Measurements from ENCODE around the gene ZMYND10. TPM values are rescaled to one million over a fixed set of nuclear protein-coding genes. Genes with fewer than 3 reads are reported as not detected.

ZMYND10 gene
- total and polyA plus RNA-seq, 2 donors (not counting 3 experiments of a cell fraction or from before 2014, with no cell fraction given): 0.25 to 0.38 TPM

DNA sequence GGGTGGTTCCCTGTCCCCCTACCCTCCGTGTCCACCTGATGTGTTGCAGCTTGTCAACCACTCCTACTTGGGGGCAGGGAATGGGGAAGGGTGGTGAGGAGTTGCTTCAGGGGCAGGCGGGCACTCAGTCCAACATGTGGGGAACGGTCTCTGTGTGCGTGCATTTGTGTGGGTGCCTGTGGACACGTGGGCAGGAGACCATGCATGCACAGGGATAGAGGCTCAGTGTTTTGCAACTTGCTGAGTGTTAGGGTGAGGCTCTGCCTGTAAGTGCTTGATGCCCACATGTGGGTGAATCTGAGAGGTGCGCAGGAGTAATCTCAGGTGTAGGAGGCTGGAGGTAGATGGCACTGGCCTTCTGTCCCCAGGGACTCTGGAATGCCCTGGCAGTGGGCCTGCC lies 38.2 kb upstream of the ZMYND10 start:
- no peak overlapping the region for H3K9ac ChIP-seq (replicated peaks; ENCODE audit: extremely low read depth, insufficient read depth, low read length)
- H3K4me3 ChIP-seq (replicated peaks in 1 of 3; ENCODE audit: insufficient read depth in 1 of 3, low read depth in 1 of 3, low read length in 3 of 3): no peak overlapping the region
- dilution Hi-C loops (cut with MboI; ENCODE audit: extremely low pct_ligation_motif_present, low sequenced_read_pairs) (no loop called here), intact Hi-C loops (cut with micrococcal nuclease) (no loop called here)
- FAIRE-seq: no peak
- no peaks in the 10 kb centered on the region for H3K79me2 ChIP-seq (ENCODE audit: control insufficient read depth, insufficient read depth, low read length)
- H3K9me3 ChIP-seq (replicated peaks; ENCODE audit: control insufficient read depth, insufficient read depth, low read length): no peaks in the 10 kb centered on the region
- no TSS peak for BruUV-seq (replicated peaks)
- no peak overlapping the region for H3K27ac ChIP-seq (ENCODE audit: insufficient read depth, low read depth, low read length)
- CTCF ChIA-PET: no interaction called here
- TF ChIP-seq EZH2 (IDR thresholded peaks at IDR 0.05; ENCODE audit: borderline replicate concordance, low read depth, low read length, severe bottlenecking) (no peak), JUN (IDR thresholded peaks at IDR 0.05; ENCODE audit: borderline replicate concordance, insufficient read depth, insufficient read length, low read depth) (no peak), POLR2AphosphoS5 (IDR thresholded peaks at IDR 0.05; ENCODE audit: insufficient read depth, low read depth, low read length) (no peak), MYC (IDR thresholded peaks at IDR 0.05; ENCODE audit: low read depth, low read length) (no peak), GATA2 (IDR thresholded peaks at IDR 0.05; ENCODE audit: insufficient read depth, insufficient read length, low read depth, low read length) (no peak), FOS (IDR thresholded peaks at IDR 0.05; ENCODE audit: borderline replicate concordance, insufficient read depth, low read length) (no peak), POLR2A (IDR thresholded peaks at IDR 0.05; ENCODE audit: low read depth, low read length) (no peak)
- TF ChIP-seq, protein P1, sequence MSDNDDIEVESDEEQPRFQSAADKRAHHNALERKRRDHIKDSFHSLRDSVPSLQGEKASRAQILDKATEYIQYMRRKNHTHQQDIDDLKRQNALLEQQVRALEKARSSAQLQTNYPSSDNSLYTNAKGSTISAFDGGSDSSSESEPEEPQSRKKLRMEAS (IDR thresholded peaks at IDR 0.05; ENCODE audit: insufficient read depth, insufficient read length): no peak
- TF ChIP-seq, protein P2, sequence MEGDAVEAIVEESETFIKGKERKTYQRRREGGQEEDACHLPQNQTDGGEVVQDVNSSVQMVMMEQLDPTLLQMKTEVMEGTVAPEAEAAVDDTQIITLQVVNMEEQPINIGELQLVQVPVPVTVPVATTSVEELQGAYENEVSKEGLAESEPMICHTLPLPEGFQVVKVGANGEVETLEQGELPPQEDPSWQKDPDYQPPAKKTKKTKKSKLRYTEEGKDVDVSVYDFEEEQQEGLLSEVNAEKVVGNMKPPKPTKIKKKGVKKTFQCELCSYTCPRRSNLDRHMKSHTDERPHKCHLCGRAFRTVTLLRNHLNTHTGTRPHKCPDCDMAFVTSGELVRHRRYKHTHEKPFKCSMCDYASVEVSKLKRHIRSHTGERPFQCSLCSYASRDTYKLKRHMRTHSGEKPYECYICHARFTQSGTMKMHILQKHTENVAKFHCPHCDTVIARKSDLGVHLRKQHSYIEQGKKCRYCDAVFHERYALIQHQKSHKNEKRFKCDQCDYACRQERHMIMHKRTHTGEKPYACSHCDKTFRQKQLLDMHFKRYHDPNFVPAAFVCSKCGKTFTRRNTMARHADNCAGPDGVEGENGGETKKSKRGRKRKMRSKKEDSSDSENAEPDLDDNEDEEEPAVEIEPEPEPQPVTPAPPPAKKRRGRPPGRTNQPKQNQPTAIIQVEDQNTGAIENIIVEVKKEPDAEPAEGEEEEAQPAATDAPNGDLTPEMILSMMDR (IDR thresholded peaks at IDR 0.05; ENCODE audit: extremely low read depth in 1 of 2, insufficient read depth in 1 of 2, low read depth in 1 of 2, low read length in 2 of 2): no peak
- no peaks in the 10 kb centered on the region for H3K36me3 ChIP-seq (ENCODE audit: control insufficient read depth in 2 of 2, extremely low read depth in 1 of 2, insufficient read depth in 2 of 2, low read length in 2 of 2)
- no peak overlapping the region for H3K4me2 ChIP-seq (ENCODE audit: insufficient read depth, low read length)
- POLR2A ChIA-PET: no interaction called here
- no peak overlapping the region for H2AFZ ChIP-seq (ENCODE audit: low read depth, low read length)
- no peaks in the 10 kb centered on the region for H4K20me1 ChIP-seq (replicated peaks; ENCODE audit: control insufficient read depth, extremely low read depth, insufficient read depth, low read length)
- H3K4me1 ChIP-seq (ENCODE audit: control insufficient read depth, extremely low read depth, insufficient read depth, low read length): no peaks in the 10 kb centered on the region
- DNase-seq (ENCODE audit: low read depth, low spot score): no peak
- H3K27me3 ChIP-seq (ENCODE audit: control insufficient read depth in 2 of 2, insufficient read depth in 2 of 2, low read length in 2 of 2): no peaks in the 10 kb centered on the region
- H3K9me1 ChIP-seq (replicated peaks; ENCODE audit: control insufficient read depth, extremely low read depth, insufficient read depth, low read length): no peaks in the 10 kb centered on the region

Measured in endothelial cell of umbilical vein (primary cell).